Osteoblast (primary cell): Measurements from ENCODE around the gene TAF12. TPM values are rescaled to one million over a fixed set of nuclear protein-coding genes. Genes with fewer than 3 reads are reported as not detected.
"Not testable (repeated sequence)": the region's sequence is repeated elsewhere in the genome, so short reads cannot be mapped to it uniquely, and the experiment has no call there.

Experiments
- DNase-seq: peaks from one replicate; pipeline ENCODE4 v3.0.0; 2011; ENCODE audit warnings: low spot score, mixed read lengths; ENCODE audit not compliant: insufficient read length; ENCODE audit errors: missing footprints
- H2AFZ ChIP-seq: 2 replicates; pipeline ENCODE4 v1.6.0; 2011; ENCODE audit warnings: mild to moderate bottlenecking, low read length
- H3K27ac ChIP-seq: 2 replicates; pipeline ENCODE4 v1.5.1; 2011; ENCODE audit warnings: mild to moderate bottlenecking, low read depth, low read length, moderate library complexity
- H3K27me3 ChIP-seq: 2 replicates; pipeline ENCODE4 v1.6.0; 2012; ENCODE audit warnings: mild to moderate bottlenecking, control low read depth, inconsistent platforms, low read length, moderate library complexity; ENCODE audit not compliant: insufficient read depth
- H3K36me3 ChIP-seq: 2 replicates; pipeline ENCODE4 v1.5.1; 2011; ENCODE audit warnings: mild to moderate bottlenecking, low read length, control low read depth, moderate library complexity; ENCODE audit not compliant: insufficient read depth
- H3K4me1 ChIP-seq: 2 replicates; pipeline ENCODE4 v1.5.1; 2011; ENCODE audit warnings: mild to moderate bottlenecking, low read length, control low read depth, moderate library complexity; ENCODE audit not compliant: insufficient read depth
- H3K4me2 ChIP-seq: 2 replicates; pipeline ENCODE4 v1.6.0; 2011; ENCODE audit warnings: mild to moderate bottlenecking, low read length; ENCODE audit not compliant: insufficient read depth
- H3K4me3 ChIP-seq: fragments of 200-600 bp; sonication (generic); 3 replicates; pipeline ENCODE4 v1.5.1; 2012; ENCODE audit warnings: mild to moderate bottlenecking, low read length, inconsistent platforms; ENCODE audit not compliant: insufficient read depth
- H3K79me2 ChIP-seq: 2 replicates; pipeline ENCODE4 v1.6.0; 2012; ENCODE audit warnings: mild to moderate bottlenecking, low read length, control low read depth, inconsistent platforms; ENCODE audit not compliant: insufficient read depth
- H3K9me3 ChIP-seq: 2 replicates; pipeline ENCODE4 v1.5.1; 2011; ENCODE audit warnings: low read depth, low read length, control low read depth
- H4K20me1 ChIP-seq: 2 replicates; pipeline ENCODE4 v1.6.0; 2012; ENCODE audit warnings: mild to moderate bottlenecking, low read length, control low read depth; ENCODE audit not compliant: insufficient read depth
- CTCF ChIP-seq: IDR thresholded peaks from 2 replicates; pipeline ENCODE4 v1.5.1; 2011; ENCODE audit warnings: mild to moderate bottlenecking, low read depth, low read length, moderate library complexity; ENCODE audit errors: extremely low read depth
- total RNA-seq: library from RNA; depleted of rRNA; stranded (reverse); fragments of >200 nt; gene quantifications from 2 replicates; pipeline ENCODE4 v1.2.3, GENCODE V29; 2012

The TAF12 gene
- total RNA-seq, 1 donor = 29.0 TPM

- no peak for TF ChIP-seq CTCF
- no peak for DNase-seq
- Histone ChIP-seq H3K4me1 (peaks cover 3% of the 10 kb centered on the region), H3K36me3 (no peaks in the 10 kb centered on the region), H3K27ac (no peak overlapping the region), H3K4me2 (no peak overlapping the region), H4K20me1 (no peaks in the 10 kb centered on the region), H3K79me2 (no peaks in the 10 kb centered on the region), H3K4me3 (no peak overlapping the region), H3K27me3 (no peaks in the 10 kb centered on the region), H2AFZ (no peak overlapping the region), H3K9me3 (no peaks in the 10 kb centered on the region)
These were observed 47.3 kb downstream of the TAF12 start for GRCh38 chr1:28595412-28596191.

GRCh38 chr1:28594686-28595411, 48.0 kb downstream of the TAF12 start:
- DNase-seq, H3K36me3 ChIP-seq, H3K4me1 ChIP-seq, H3K27me3 ChIP-seq, H3K79me2 ChIP-seq, H3K4me2 ChIP-seq, H3K4me3 ChIP-seq, H2AFZ ChIP-seq, H3K9me3 ChIP-seq, H3K27ac ChIP-seq, H4K20me1 ChIP-seq: not testable (repeated sequence)

GRCh38 chr1:28593988-28594356, 48.9 kb downstream of the TAF12 start:
- H3K27ac ChIP-seq, H3K36me3 ChIP-seq, H3K79me2 ChIP-seq, DNase-seq, H2AFZ ChIP-seq, H3K4me3 ChIP-seq, H3K4me2 ChIP-seq, H3K4me1 ChIP-seq, H3K27me3 ChIP-seq, H3K9me3 ChIP-seq, H4K20me1 ChIP-seq: not testable (repeated sequence)

GRCh38 chr1:28592321-28593071, 50.4 kb downstream of the TAF12 start:
- Histone ChIP-seq H3K27ac (no peak overlapping the region), H3K4me2 (peak overlapping the region; percentile 86), H3K4me1 (peaks cover 3% of the 10 kb centered on the region), H3K27me3 (no peaks in the 10 kb centered on the region), H4K20me1 (no peaks in the 10 kb centered on the region), H3K9me3 (no peaks in the 10 kb centered on the region), H3K36me3 (no peaks in the 10 kb centered on the region), H3K79me2 (no peaks in the 10 kb centered on the region), H3K4me3 (peak overlapping the region; percentile 70), H2AFZ (peak overlapping the region; percentile 76)
- no peak for TF ChIP-seq CTCF
- DNase-seq = peak; percentile 90
